Neural progenitor cell (in vitro differentiated cells): ENCODE results near the gene SLC46A2.

Experiments
- EZH2 ChIP-seq: fragments of 200-600 bp; sonication (generic); IDR thresholded peaks from 2 replicates; pipeline ENCODE4 v1.6.1; 2017; ENCODE audit warnings: antibody characterized with exemption, mild to moderate bottlenecking, moderate library complexity
- EZH2phosphoT487 ChIP-seq: fragments of 200-600 bp; sonication (generic); IDR thresholded peaks from 2 replicates; pipeline ENCODE4 v1.6.1; 2017; ENCODE audit warnings: antibody characterized with exemption
- TF ChIP-seq, protein P1 (sequence below): fragments of 200-600 bp; sonication (generic); IDR thresholded peaks from 2 replicates; pipeline ENCODE4 v1.5.1; 2017; ENCODE audit warnings: antibody characterized with exemption, mild to moderate bottlenecking

DNA sequence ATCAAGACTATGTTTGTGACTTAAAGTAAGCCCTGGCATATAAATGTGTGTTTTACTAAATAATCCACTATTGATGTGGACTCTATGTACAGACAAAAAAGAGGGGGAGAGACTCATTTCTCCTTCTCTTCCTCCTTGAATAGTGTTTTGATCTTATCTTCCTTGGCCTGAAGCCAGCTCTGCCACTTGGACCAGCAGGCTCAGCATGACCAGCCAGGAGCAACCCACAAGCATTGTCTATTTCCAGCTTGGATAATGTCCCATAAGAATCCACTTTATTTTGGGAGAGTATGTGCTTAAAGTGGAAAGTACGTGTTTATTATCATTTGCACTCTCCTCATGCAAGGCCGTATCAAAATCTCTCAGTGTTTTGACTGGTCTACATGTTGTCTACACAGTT, 23.8 kb upstream of the SLC46A2 start:
- TF ChIP-seq, protein P1, sequence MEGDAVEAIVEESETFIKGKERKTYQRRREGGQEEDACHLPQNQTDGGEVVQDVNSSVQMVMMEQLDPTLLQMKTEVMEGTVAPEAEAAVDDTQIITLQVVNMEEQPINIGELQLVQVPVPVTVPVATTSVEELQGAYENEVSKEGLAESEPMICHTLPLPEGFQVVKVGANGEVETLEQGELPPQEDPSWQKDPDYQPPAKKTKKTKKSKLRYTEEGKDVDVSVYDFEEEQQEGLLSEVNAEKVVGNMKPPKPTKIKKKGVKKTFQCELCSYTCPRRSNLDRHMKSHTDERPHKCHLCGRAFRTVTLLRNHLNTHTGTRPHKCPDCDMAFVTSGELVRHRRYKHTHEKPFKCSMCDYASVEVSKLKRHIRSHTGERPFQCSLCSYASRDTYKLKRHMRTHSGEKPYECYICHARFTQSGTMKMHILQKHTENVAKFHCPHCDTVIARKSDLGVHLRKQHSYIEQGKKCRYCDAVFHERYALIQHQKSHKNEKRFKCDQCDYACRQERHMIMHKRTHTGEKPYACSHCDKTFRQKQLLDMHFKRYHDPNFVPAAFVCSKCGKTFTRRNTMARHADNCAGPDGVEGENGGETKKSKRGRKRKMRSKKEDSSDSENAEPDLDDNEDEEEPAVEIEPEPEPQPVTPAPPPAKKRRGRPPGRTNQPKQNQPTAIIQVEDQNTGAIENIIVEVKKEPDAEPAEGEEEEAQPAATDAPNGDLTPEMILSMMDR: no peak
- no peak for TF ChIP-seq EZH2
- no peak for TF ChIP-seq EZH2phosphoT487
